VCaP (cell line): ENCODE results near the gene SORCS1.

Experiments
- H3K27ac ChIP-seq: fragments of 450-650 bp; 2 replicates; pipeline ENCODE4 v1.5.1; 2017
- CTCF ChIP-seq: fragments of 450-650 bp; conservative IDR thresholded peaks from 2 replicates; pipeline ENCODE4 v1.5.1; 2017; ENCODE audit warnings: mild to moderate bottlenecking, moderate library complexity

The SORCS1 gene

GRCh38 chr10:107163881-107164861 lies at the start of gene SORCS1:
Gene SORCS1, minus strand, starts transcription at chr10:107164706.
- no peak for TF ChIP-seq CTCF
- H3K27ac ChIP-seq: no peak within 1 kb of the TSS

GRCh38 chr10:107214261-107214660 lies 49.8 kb upstream of the SORCS1 start:
- no peak for TF ChIP-seq CTCF
- no peak overlapping the region for H3K27ac ChIP-seq

- no peak for TF ChIP-seq CTCF
- H3K27ac ChIP-seq: no peak overlapping the region
Measured at GRCh38 chr10:107213861-107214260, 49.4 kb upstream of the SORCS1 start.

- H3K27ac ChIP-seq: no peak overlapping the region
Measured at GRCh38 chr10:107206833-107207232, 42.3 kb upstream of the SORCS1 start.

GRCh38 chr10:107169516-107169915 lies 5.0 kb upstream of the SORCS1 start:
- H3K27ac ChIP-seq: no peak overlapping the region

More at GRCh38 chr10:107206833-107207232, 42.3 kb upstream of the SORCS1 start:
- no peak for TF ChIP-seq CTCF

GRCh38 chr10:107168738-107169137 lies 4.2 kb upstream of the SORCS1 start:
- no peak overlapping the region for H3K27ac ChIP-seq
- no peak for TF ChIP-seq CTCF

More at GRCh38 chr10:107169516-107169915, 5.0 kb upstream of the SORCS1 start:
- no peak for TF ChIP-seq CTCF

- H3K27ac ChIP-seq: no peak overlapping the region
- no peak for TF ChIP-seq CTCF
Measured at GRCh38 chr10:107166403-107166802, 1.9 kb upstream of the SORCS1 start.
